Measurements from ENCODE around the gene MRPS31. TPM values are rescaled to one million over a fixed set of nuclear protein-coding genes. Genes with fewer than 3 reads are reported as not detected.
"Not testable (repeated sequence)": the region's sequence is repeated elsewhere in the genome, so short reads cannot be mapped to it uniquely, and the experiment has no call there.

The MRPS31 gene
- total and polyA plus RNA-seq, 10 of the 15 experiments (the other 5 are each of a cell fraction or from before 2014, with no cell fraction given) = 20.3 to 60.9 (median 43.1) TPM

DNA sequence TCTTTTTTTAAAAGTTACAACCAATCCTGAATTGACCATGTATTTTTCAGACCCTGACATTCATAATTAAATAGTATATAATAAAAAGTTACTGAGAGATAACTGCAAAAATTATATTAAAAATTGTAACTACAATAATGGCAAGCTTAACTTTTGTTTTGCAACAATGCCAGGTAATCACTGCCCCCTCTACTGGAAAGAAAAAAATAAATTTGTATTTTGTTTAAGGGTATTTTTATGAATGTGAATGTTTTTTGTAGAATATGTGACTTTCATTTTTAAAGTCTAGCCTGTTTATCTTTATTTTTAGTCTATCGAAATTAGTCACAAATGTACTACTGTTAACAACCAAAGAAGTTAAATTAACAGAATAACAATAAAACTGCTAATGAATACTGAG, 21.7 kb downstream of the MRPS31 start:
- H3K27ac ChIP-seq (ENCODE audit: control insufficient read depth, insufficient read depth) = no peak overlapping the region
- SMC1A ChIA-PET (ENCODE audit: uncharacterized antibody, unreplicated experiment) = interaction anchor here (1.2 kb wide), 1 partner anchor 19 kb away, joined by 4 read pairs; no protein-coding TSS in a partner anchor
- TF ChIP-seq, protein P1, sequence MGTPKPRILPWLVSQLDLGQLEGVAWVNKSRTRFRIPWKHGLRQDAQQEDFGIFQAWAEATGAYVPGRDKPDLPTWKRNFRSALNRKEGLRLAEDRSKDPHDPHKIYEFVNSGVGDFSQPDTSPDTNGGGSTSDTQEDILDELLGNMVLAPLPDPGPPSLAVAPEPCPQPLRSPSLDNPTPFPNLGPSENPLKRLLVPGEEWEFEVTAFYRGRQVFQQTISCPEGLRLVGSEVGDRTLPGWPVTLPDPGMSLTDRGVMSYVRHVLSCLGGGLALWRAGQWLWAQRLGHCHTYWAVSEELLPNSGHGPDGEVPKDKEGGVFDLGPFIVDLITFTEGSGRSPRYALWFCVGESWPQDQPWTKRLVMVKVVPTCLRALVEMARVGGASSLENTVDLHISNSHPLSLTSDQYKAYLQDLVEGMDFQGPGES (IDR thresholded peaks at IDR 0.05) = no peak
- TF ChIP-seq, protein P2, sequence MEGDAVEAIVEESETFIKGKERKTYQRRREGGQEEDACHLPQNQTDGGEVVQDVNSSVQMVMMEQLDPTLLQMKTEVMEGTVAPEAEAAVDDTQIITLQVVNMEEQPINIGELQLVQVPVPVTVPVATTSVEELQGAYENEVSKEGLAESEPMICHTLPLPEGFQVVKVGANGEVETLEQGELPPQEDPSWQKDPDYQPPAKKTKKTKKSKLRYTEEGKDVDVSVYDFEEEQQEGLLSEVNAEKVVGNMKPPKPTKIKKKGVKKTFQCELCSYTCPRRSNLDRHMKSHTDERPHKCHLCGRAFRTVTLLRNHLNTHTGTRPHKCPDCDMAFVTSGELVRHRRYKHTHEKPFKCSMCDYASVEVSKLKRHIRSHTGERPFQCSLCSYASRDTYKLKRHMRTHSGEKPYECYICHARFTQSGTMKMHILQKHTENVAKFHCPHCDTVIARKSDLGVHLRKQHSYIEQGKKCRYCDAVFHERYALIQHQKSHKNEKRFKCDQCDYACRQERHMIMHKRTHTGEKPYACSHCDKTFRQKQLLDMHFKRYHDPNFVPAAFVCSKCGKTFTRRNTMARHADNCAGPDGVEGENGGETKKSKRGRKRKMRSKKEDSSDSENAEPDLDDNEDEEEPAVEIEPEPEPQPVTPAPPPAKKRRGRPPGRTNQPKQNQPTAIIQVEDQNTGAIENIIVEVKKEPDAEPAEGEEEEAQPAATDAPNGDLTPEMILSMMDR (IDR thresholded peaks at IDR 0.05 in 2 of 3, conservative IDR thresholded peaks at IDR 0.05 in 1 of 3; ENCODE audit: control insufficient read depth in 2 of 3, extremely low read depth in 1 of 3, insufficient read depth in 1 of 3, low read depth in 3 of 3, low read length in 3 of 3) = peak in 1 of 3 experiments; percentile 4; a peak in 1 of 6 replicates
- POLR2A ChIA-PET = no interaction called here
- no peak for FAIRE-seq
- in situ Hi-C loops (cut with MboI) = no loop called here
- CTCF ChIA-PET = interaction anchor here (1.1 to 1.4 kb wide), 4 partner anchors 22 to 81 kb away, joined by 3 to 4 read pairs (median 3); no protein-coding TSS in a partner anchor
- H4K20me1 ChIP-seq (ENCODE audit: control insufficient read depth, insufficient read depth) = no peaks in the 10 kb centered on the region
- intact Hi-C loops (cut with micrococcal nuclease; ENCODE audit: unreplicated experiment) = no loop called here
- no peak for DNase-seq (ENCODE audit: low read depth, low spot score)
- no peaks in the 10 kb centered on the region for H3K27me3 ChIP-seq (replicated peaks in 1 of 2; ENCODE audit: control insufficient read depth in 2 of 2, insufficient read depth in 2 of 2, low read length in 1 of 2)
- no peaks in the 10 kb centered on the region for H3K79me2 ChIP-seq (ENCODE audit: control insufficient read depth, insufficient read depth, low read length)
- no peak for ATAC-seq
- BruUV-seq (replicated peaks) = no TSS peak
- H3K9ac ChIP-seq (ENCODE audit: control insufficient read depth, insufficient read depth, low read length) = no peak overlapping the region
- no peaks in the 10 kb centered on the region for H3K4me1 ChIP-seq (ENCODE audit: control insufficient read depth, insufficient read depth, low read length)
- no peaks in the 10 kb centered on the region for H3K9me3 ChIP-seq (replicated peaks; ENCODE audit: control insufficient read depth, insufficient read depth, low read length)
- H3K4me2 ChIP-seq (ENCODE audit: control insufficient read depth, insufficient read depth) = no peak overlapping the region
- no peak overlapping the region for H2AFZ ChIP-seq (ENCODE audit: control insufficient read depth, low read depth, low read length)
- H3K4me3 ChIP-seq = no peak overlapping the region
- 4% methylated on average over 1 of the region's 1 CpG for WGBS (ENCODE audit: insufficient coverage, insufficient replicate concordance, low lambda C conversion rate, missing lambda C conversion rate)
- RAD21 ChIA-PET (ENCODE audit: unreplicated experiment) = no interaction called here
- peaks cover 0 to 8% of the 10 kb centered on the region in 2 experiments; a peak in 2 of 4 replicates for H3K36me3 ChIP-seq (ENCODE audit: control insufficient read depth in 2 of 2, insufficient read depth in 2 of 2, low read length in 1 of 2)

DNA sequence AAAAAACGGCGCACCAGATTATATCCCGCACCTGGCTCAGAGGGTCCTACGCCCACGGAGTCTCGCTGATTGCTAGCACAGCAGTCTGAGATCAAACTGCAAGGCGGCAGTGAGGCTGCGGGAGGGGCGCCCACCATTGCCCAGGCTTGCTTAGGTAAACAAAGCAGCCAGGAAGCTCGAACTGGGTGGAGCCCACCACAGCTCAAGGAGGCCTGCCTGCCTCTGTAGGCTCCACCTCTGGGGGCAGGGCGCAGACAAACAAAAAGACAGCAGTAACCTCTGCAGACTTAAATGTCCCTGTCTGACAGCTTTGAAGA, 35.8 kb downstream of the MRPS31 start:
- RAD21 ChIA-PET (ENCODE audit: unreplicated experiment); POLR2A ChIA-PET; H3K4me1 ChIP-seq (ENCODE audit: control insufficient read depth, insufficient read depth, low read length); H3K27ac ChIP-seq (ENCODE audit: control insufficient read depth, insufficient read depth); intact Hi-C loops (cut with micrococcal nuclease; ENCODE audit: unreplicated experiment); H2AFZ ChIP-seq (ENCODE audit: control insufficient read depth, low read depth, low read length); H3K9me3 ChIP-seq (replicated peaks; ENCODE audit: control insufficient read depth, insufficient read depth, low read length); SMC1A ChIA-PET (ENCODE audit: uncharacterized antibody, unreplicated experiment); in situ Hi-C loops (cut with MboI); H3K79me2 ChIP-seq (ENCODE audit: control insufficient read depth, insufficient read depth, low read length); H3K9ac ChIP-seq (ENCODE audit: control insufficient read depth, insufficient read depth, low read length); BruUV-seq (replicated peaks); H4K20me1 ChIP-seq (ENCODE audit: control insufficient read depth, insufficient read depth); H3K27me3 ChIP-seq (replicated peaks in 1 of 2; ENCODE audit: control insufficient read depth in 2 of 2, insufficient read depth in 2 of 2, low read length in 1 of 2); ATAC-seq; H3K36me3 ChIP-seq (ENCODE audit: control insufficient read depth in 2 of 2, insufficient read depth in 2 of 2, low read length in 1 of 2); H3K4me2 ChIP-seq (ENCODE audit: control insufficient read depth, insufficient read depth); H3K4me3 ChIP-seq; FAIRE-seq; DNase-seq (ENCODE audit: low read depth, low spot score); CTCF ChIA-PET: not testable (repeated sequence)
- WGBS (ENCODE audit: insufficient coverage, insufficient replicate concordance, low lambda C conversion rate, missing lambda C conversion rate) = 68% methylated on average over 8 of the region's 11 CpGs

DNA sequence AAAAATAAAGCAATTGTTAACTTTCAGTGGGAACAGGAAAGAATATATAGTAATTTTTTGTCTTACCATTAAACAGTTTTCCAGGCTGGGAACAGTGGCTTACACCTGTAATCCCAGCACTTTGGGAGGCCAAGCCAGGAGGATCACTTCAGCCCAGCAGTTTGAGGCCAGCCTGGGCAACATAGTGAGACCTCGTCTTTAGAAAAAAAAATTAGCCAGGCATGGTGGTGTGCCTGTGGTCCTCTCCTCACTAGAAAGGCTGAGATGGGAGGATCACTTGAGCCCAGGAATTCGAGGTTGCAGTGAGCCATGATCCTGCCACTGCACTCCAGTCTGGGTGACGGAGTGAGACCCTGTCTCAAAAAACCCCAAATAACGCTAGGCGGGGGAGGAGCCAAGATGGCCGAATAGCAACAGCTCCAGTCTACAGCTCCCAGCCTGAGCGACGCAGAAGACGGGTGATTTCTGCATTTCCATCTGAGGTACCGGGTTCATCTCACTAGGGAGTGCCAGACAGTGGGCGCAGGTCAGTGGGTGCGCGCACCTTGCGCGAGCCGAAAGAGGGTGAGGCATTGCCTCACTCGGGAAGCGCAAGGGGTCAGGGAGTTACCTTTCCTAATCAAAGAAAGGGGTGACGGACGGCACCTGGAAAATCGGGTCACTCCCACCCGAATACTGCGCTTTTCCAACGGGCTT, 36.3 kb downstream of the MRPS31 start:
- H2AFZ ChIP-seq (ENCODE audit: control insufficient read depth, low read depth, low read length); H3K9me3 ChIP-seq (replicated peaks; ENCODE audit: control insufficient read depth, insufficient read depth, low read length); BruUV-seq (replicated peaks); intact Hi-C loops (cut with micrococcal nuclease; ENCODE audit: unreplicated experiment); POLR2A ChIA-PET; DNase-seq (ENCODE audit: low read depth, low spot score); FAIRE-seq; H3K4me1 ChIP-seq (ENCODE audit: control insufficient read depth, insufficient read depth, low read length); H4K20me1 ChIP-seq (ENCODE audit: control insufficient read depth, insufficient read depth); H3K27ac ChIP-seq (ENCODE audit: control insufficient read depth, insufficient read depth); in situ Hi-C loops (cut with MboI); H3K4me3 ChIP-seq; RAD21 ChIA-PET (ENCODE audit: unreplicated experiment); H3K27me3 ChIP-seq (replicated peaks in 1 of 2; ENCODE audit: control insufficient read depth in 2 of 2, insufficient read depth in 2 of 2, low read length in 1 of 2); ATAC-seq; H3K4me2 ChIP-seq (ENCODE audit: control insufficient read depth, insufficient read depth); H3K36me3 ChIP-seq (ENCODE audit: control insufficient read depth in 2 of 2, insufficient read depth in 2 of 2, low read length in 1 of 2); H3K9ac ChIP-seq (ENCODE audit: control insufficient read depth, insufficient read depth, low read length); H3K79me2 ChIP-seq (ENCODE audit: control insufficient read depth, insufficient read depth, low read length): not testable (repeated sequence)
- SMC1A ChIA-PET (ENCODE audit: uncharacterized antibody, unreplicated experiment) = interaction anchor here (0.6 kb wide), 1 partner anchor 794 kb away, joined by 3 read pairs; no protein-coding TSS in a partner anchor
- CTCF ChIA-PET = interaction anchor here (1.3 kb wide), 1 partner anchor 50 kb away, joined by 4 read pairs; no protein-coding TSS in a partner anchor
- 93% methylated on average over 24 of the region's 24 CpGs for WGBS (ENCODE audit: insufficient coverage, insufficient replicate concordance, low lambda C conversion rate, missing lambda C conversion rate)
